ENCODE measurements around the gene IPMK.

- TF ChIP-seq CTCF (IDR thresholded peaks at IDR 0.05; ENCODE audit: insufficient read depth, low read depth, low read length) (no peak), EZH2 (IDR thresholded peaks at IDR 0.05; ENCODE audit: insufficient read depth, low read length) (no peak)
Observed at GRCh38 chr10:58175990-58176900, 91.4 kb downstream of the IPMK start.
